Peyer's patch (tissue), 4 donors: ENCODE measurements around the gene SLC22A31.

Experiments
- CTCF ChIP-seq, 6 experiments: fragments of 450-650 bp in 4 of 6; fragments of 200-600 bp in 2 of 6; sonication (generic) in 1 of 6; IDR thresholded peaks; one replicate each; pipeline ENCODE4 v1.5.1; 2017 to 2019; ENCODE audit warnings: antibody characterized with exemption in 6 of 6, mild to moderate bottlenecking in 3 of 6, moderate library complexity in 1 of 6
- POLR2A ChIP-seq, 2 donors: fragments of 450-650 bp; IDR thresholded peaks; one replicate each; pipeline ENCODE4 v1.5.1; 2017; ENCODE audit warnings: antibody characterized with exemption in 2 of 2, mild to moderate bottlenecking in 2 of 2, moderate library complexity in 2 of 2

DNA sequence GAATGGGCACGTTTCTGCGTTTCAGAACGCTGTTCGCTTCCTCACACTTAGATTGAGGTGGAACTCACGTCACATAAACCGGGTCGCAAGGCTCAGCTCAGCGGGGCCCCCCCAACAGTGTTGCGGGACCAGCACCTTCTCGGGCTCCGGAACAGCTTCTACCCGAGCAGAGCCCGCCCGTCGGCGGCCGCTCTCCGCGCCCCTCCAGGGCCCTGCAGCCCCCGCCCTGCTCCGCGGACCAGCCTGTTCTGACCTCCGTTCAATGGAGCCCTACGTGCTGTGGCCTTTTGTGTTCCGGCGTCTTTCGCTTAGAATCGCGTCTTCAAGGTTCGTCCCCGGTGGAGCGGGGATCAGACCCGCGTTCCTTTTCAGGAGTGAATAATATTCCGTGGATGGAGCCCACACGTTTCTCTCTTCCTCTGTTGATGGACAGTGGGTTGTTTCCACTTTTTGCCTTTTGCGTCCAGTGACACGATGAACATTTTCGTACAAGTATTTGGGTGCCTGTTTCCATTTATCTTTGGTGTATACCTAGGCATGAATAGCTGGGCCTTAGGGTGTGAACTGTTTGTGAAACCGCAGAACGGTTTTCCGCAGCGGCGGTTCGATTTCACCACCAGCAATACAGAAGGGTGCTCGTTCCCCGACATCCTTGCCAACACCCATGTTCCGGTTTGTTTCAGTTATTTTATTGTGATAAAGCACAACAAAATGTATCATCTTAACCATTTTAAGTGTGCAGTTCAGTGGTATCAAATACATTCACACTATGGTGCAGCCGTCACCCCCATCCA lies 2.3 kb upstream of the SLC22A31 start:
- TF ChIP-seq CTCF (IDR thresholded peaks at IDR 0.05) (no peak), POLR2A (IDR thresholded peaks at IDR 0.05) (no peak)
